Stimulated activated CD8-positive, alpha-beta memory T cell treated with anti-CD3 and anti-CD28 coated beads, Interleukin-2, amount 100 ng/mL, for 1 hour (primary cell): ENCODE measurements around the gene RUSF1.
A peak's percentile ranks its signal among the peaks of the same experiment; 100 is the strongest.
"Not testable (repeated sequence)": the region's sequence is repeated elsewhere in the genome, so short reads cannot be mapped to it uniquely, and the experiment has no call there.

ENCODE experiments used
- DNase-seq, 2 donors: peaks; one replicate each; pipeline ENCODE4 v3.0.0-alpha.2; 2020; ENCODE audit warnings: low read depth in 2 of 2

The RUSF1 gene

DNA sequence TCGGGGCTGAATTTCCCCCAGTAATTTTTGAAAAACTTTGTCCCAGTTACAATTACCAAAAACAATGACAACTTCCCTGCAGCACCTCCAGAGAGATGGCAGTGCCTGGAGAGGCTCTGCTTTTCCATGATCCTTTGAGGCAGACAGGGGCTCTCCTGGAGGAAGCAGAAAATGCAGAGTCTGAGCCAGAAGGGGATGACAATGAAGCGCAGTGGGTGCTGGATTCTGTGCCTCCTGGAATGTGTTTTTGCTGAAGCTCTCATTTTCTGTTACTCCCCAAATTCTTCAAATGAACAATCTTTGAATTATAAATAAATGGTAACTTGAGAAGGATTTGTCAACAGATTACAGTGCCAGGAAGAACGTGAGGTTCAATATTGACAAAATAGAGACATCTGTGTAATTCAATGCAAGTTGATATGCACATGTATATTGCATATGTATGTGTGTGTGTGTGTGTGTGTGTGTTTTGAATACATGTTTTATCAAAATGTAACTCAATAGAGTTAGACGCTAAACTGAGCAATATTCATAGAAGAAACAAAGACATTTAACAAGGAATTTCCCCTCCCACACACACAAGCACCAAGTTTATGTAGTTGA is 9.7 kb upstream of the RUSF1 start:
- no peak for DNase-seq

DNA sequence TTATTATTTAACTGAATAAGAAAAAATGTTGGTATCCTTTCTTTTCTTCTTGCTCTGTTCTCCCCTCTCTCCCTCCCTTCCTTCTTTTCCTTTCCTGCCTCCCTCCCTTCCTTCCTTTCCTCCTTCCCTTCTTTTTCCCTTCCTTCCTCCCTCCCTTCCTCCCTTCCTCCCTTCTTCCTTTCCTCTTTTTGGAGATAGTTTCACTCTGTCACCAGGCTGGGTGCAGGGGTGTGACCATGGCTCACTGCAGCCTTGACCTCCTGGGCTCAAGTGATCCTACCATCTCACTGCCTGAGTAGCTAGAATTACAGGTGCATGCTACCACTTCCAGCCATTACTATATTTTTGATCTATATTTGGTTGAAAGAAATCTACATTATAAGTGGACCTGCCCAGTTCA is 5.7 kb upstream of the RUSF1 start:
- no peak for DNase-seq

DNA sequence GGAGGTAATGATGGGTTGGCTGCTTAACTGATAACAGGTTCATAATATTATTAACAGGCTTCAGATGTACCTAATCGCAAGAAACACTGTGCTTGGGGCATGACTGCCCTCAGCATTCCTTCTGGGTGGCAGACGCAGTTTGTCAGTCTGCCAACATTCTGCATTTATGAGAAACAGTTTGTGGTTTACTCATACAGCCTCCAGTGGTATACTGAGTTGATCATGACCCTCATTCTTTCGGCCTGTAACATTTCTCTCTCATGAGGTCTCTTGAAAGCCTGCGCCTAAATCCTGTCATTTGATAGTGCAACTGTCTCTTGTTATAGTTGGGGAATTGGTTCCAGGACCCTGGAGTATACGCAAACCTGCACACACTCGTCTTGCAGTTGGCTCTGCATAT is 4.9 kb upstream of the RUSF1 start:
- DNase-seq: no peak

DNA sequence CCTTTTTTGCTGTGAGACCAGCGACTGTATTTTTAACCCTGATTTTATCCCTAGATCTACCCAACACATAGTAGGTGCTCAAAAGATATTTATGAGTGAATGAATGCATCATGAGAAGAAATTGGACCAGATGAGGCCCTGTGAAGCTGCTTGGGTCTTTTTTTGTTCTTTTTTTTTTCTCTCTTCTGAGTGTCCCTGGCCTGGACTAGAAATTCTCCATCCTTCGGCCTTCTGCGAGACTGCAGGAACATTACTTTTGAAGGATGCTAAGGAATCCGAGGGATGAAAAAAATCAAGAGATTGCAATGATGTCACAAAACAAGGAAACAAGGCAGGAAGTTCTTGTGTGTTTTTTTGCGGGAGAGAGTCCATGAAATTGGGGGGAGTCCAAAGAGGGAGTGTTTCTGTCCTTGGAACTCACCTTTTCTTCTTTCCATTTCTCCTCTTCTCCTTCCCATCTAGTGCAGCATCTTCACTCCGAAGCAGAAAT is 560 bp upstream of the RUSF1 start:
- no peak for DNase-seq

DNA sequence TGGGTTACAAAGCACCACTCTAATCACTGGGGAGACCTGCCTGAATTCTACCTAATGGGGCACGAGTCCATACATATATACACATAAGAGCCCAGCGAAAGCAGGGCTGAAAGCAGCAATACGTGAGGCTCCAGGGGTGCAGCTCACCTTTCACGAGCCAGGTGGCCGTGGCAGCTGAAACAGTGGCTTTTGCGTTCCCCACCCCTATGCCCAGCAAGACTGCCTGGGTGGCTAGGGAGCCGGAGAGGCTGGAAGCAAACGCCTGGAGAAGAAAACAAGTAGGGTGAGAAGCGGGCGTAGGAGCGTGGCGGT is 618 bp downstream of the RUSF1 start:
- DNase-seq: no peak

DNA sequence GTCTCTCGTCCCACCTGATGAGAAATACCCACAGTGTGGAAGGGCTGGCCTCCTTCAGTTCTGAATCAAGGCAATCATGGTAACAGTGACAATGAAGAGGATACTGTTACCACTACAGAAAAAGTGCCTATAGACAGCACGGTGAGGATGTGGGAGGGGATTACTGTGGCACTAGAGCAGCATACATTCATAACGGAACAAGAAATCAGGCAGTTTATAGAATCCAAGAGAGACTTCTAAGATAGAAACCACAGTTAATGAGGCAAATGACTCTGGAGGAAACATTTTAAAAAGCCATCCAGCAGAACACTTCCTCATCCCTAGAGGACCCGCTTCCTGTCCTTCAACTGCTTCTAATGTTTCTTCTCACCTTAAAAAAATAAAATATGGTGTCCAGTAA is 2.7 kb downstream of the RUSF1 start:
- no peak for DNase-seq

DNA sequence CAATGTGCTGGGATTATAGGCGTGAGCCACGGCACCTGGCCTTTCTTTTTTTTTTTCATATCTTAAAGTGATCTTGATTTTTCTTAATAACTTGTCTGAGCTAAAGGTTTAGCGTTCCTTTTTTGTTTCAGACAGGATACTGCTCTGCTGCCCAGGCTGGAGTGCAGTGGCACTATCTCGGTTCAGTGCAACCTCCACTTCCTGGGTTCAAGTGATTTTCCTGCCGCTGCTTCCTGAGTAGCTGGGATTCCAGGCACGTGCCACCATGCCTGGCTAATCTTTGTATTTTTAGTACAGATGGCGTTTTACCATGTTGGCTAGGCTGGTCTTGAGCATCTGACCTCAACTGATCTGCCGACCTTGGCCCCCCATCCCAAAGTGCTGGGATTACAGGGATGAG is 4.0 kb downstream of the RUSF1 start:
- DNase-seq: no peak

DNA sequence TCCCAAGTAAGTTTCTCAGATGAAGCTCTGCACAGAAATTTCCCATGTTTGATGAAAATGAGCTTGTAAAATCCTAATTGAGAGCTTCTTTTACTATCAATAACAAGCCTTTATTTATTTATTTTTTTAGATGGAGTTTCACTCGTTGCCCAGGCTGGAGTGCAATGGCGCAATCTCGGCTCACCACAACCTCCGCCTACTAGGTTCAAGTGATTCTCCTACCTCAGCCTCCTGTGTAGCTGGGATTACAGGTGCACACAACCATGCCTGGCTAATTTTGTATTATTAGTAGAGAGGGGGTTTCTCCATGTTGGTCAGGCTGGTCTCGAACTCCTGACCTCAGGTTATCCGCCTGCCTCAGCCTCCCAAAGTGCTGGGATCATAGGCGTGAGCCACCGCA is 4.6 kb downstream of the RUSF1 start:
- not testable (repeated sequence) for DNase-seq

DNA sequence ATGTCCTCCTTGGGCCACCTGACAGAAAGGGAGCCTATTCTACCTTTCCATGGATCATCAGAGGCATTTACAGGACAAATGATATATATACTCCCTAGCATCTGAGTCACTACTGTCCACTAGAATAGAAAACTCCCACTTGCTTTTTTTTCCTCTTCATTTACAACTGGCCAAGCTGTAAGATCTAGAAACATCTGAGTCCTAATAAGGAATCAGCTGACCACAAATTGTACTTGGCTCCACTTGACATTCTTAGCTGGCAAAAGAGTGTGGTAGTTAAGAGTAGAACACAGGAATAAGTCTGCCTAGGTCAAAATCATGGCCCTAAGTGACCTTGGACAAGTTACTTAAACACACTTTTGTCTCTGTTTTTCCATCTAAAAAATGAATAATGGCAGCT is 5.2 kb downstream of the RUSF1 start:
- no peak for DNase-seq

DNA sequence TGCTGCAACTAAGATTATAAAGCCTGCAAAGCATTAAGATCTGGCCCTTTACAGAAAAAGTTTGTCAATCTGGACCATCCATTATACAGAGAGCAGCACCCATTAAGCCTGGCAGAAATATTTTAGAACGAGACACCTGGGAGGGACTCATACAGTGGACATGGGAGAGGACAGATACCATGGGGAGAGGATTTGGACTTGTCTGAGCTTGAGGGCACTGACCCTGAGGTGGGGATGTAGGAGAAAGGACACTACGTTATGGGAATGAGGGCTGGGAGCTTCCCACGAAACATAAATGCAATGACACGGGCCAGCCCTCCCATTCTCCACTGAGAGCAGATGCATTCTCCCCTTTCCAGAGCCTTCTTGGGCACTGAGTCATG is 6.2 kb downstream of the RUSF1 start:
- DNase-seq: no peak

DNA sequence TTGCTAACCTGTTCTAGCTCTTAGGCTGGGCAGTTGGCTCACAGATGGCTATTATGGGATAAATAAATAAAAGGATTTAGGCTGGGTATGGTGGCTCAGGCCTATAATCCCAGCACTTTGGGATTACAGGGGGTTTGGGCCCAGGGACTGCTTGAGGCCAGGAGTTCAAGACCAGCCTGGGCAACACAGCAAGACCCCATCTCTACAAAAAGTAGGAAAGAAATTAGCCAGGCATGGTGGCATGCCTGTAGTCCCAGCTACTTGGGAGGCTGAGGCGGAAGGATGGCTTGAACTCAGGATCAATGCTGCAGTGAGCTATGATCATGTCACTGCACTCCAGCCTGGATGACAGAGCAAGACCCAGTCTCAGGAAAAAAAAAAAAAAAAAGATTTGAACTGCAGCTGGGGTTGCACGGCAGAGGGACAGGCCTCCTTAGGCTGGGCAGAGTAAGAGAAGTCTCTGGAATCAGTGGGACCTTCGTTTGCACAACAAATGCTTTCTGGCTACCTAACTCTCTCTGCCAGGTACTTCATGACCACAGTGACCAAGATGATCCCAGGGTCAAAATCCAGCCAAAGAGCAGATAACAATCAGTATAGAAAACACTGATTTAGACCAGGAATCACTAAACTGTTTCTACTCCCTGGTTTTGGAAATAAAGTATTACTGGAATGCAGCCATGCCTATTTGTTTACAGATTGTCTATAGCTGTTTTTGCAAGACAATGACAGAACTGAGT is 6.8 kb downstream of the RUSF1 start:
- DNase-seq: no peak

DNA sequence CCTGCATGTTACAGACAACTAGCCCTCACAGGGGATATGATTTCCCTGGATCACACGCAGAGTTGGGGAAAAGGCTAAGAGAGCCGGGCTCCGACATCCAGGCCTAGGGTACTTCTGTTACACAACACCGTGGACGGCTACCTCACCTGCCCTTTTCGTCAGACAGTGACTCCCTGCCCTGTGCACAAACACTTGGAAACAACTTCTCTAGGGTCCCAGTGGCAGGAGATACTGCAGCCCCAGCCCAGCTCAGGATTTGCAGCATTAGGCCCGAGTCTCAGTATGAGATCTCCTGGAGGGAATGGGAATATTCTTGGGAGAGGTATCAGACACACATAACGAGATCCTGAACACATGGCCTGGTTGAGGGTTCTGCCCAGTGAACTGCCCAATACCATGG is 8.3 kb downstream of the RUSF1 start:
- DNase-seq: no peak

DNA sequence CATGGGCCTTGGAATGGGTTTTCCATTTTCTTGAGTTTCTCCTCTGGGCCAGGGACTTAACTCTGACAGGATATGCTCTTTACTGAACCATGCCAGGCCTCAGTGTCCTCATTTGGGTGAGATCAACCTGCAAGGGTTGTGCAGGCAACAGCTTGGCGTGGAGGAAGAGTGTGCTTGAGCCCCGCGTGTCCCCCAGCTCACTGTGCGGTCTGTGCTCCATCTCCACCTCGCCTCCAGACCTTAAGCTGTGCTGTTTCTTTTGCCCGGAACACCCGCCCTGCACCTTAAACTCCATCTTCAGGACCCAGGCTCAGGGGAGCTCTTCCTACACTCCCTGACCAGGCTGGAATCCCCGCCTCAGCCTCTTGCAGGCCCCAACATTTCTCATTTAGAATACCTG is 9.7 kb downstream of the RUSF1 start:
- DNase-seq: no peak

DNA sequence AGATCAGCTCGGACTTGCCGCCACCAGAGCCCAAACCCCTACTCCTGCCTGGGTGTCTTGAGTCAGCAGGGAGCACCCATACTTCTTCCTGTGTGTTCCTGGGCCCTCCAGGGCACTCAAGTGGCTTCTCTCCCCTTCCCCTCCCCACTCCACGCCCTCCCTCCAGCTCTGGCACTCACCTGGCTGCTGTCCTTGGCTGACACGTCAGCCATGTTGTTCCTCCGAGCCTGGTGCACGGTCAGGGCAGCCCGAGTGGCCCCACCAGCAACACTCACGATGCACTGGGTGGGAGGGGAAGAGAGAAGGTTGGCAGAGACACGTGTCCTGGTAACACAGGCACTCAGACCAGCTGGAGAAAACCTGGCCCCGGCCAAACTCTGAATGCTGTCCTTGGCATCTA is 11.5 kb downstream of the RUSF1 start:
- no peak for DNase-seq

DNA sequence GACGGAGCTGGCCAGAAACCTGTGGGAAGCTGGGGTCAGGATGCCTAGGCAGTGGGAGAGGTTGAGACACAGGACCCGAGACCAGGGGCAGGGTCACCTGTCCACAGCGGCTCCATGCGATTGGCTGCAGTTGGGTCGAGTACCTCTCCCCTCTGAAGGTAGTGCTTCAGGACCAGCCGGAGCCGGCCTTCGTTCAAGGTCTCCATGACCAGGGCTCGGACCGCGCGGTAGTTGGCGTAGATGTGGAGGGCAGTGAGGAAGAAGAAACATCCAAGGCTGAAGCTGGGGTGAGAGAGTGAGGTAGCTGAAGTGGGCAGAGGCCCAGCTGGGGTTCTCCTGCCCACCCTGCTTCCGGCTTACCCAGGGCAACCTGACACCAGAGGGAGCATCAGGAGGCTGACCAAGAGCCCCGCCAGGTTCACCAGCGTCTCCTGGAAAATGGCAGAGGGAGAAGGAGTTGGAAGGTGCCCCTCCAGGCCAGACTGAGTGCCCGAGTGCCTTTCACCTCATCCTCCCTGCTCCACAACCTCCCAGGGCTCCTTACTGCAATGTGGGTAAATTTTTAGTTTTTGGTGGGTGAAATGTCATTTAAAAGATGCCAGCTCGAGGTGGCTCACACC is 14.6 kb downstream of the RUSF1 start:
- DNase-seq: no peak

DNA sequence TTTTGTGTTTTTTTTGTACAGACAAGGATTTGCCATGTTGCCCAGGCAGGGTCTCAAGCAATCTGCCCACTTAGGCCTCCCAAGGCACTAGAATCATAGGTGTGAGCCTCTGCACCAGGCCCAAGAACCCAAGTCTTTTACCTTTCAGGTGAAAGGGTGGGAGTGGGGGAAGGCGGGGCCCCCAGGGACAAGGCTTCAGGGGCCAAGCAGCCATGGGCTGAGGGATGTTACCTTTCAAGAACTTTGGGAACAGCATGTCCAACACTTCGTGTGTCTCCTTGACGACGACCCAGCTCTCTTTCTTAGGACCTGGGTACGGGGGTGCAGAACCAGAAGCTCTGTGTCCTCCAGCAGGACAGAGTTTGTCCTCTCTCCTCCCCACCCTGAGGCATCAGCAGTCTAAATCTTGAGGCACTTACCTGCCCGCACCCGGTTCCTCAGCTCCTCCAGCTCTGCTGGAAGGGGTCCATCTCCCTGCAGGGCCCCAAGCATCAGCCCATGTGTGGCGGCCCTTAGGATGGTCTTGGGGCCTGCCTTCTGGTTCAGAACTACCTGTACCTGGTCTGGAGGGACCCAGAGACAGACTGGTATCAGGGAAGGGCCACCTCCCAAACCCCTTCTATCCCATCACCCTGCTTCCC is 16.3 kb downstream of the RUSF1 start:
- no peak for DNase-seq

DNA sequence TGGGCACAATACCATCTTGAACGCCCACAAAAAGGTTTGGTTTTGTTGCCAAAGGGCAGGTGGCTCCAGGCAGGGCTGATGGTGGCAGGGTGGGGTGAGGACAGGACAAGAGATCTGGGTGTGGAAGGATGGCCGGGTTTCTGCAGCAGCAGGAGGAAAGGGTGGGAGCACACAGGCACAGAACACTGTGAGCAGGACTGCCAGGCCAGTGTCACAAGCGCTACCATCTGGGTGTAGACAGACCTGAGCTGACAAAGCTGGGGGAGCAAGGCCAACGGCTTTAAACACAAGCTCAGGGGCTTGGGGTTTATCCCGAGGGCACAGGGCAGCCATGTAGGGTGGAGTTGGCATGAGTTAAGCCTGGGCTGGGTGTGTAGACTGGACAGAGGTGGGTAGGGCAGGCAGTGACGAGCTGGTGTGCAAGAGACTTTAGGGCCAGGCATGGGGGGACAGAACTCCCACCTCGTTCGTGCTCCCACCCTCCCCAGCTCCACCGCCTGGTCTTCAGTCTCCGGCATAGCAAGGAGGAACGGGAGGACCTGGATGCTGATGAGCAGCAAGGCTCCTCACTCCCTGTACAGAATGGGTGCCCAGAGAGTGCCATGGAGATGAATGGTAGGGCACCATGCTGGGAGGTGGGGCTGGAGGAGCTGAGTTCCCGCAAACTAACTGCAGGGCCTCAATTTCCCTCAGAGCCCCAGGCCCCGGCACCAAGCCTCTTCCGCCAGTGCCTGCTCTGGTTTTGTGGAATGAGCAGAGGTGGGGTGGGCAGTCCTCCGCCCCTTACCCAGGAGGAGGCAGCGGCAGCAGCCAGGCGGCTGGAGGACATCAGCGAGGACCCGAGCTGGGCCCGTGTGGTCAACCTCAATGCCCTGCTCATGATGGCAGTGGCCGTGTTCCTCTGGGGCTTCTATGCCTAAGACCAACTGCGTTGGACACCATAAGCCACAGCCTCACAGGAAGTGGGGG is 18.3 kb downstream of the RUSF1 start:
- DNase-seq: no peak

DNA sequence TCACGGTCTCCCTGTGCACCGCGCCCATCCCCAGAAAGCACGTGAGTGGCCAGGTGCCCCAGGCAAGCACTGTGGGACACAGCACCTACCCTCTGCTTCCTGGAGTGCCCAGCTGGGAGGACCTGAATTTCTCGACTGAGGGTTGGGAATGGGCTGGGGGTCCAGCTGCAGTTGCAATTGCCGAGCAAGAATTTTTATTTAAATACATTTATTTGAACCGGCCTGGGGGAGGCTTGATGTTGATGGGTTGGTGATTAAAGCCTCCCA is 19.0 kb downstream of the RUSF1 start:
- DNase-seq: no peak

DNA sequence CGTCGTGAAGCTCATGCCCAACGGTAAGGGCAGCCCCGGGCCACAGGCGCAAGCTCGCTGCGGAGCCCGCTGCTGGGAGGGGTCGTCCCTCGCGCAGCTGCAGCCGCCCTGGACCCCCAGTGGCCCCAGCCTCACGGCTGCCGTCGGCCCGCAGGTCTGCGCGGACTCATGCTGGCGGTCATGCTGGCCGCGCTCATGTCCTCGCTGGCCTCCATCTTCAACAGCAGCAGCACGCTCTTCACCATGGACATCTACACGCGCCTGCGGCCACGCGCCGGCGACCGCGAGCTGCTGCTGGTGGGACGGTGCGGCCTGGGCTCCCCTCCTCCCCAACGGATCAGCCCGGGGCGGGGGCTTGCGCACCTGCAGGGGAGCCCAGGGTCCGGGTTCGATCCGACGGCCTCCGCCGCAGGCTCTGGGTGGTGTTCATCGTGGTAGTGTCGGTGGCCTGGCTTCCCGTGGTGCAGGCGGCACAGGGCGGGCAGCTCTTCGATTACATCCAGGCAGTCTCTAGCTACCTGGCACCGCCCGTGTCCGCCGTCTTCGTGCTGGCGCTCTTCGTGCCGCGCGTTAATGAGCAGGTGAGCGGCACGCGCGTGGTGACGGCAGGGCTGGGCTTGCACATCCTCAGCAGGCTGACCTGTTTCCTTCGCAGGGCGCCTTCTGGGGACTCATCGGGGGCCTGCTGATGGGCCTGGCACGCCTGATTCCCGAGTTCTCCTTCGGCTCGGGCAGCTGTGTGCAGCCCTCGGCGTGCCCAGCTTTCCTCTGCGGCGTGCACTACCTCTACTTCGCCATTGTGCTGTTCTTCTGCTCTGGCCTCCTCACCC is 19.5 kb downstream of the RUSF1 start:
- DNase-seq: no peak

DNA sequence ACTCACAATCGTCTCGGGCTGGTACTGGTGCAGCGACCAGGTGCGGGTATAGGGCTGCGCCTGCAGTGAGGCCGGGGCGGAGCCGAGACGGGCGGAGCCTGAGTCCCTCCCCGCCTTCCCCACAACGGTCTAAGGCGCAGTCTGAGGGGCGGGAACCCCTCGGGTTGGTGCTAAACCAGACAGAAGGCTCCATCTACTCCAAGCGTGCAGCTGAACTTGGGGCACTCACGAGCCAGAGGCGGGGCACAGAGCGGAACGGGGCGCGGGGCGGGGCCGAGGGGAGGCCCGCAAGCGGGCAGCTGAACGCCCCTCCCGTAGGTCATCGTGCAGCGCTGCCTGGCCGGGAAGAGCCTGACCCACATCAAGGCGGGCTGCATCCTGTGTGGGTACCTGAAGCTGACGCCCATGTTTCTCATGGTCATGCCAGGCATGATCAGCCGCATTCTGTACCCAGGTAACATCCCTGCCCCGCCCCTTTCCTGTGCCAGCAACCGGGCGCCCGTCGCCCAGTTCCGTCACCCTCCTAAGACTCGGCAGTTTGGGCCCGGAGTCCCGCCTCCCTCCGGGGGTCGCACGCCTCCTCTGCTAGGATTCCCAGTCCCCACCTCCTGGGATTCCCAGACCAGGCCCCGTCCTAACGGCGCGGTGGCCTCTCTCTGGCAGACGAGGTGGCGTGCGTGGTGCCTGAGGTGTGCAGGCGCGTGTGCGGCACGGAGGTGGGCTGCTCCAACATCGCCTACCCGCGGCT is 20.3 kb downstream of the RUSF1 start:
- DNase-seq: peak; percentile 35 to 46
